ENCODE measurements around the gene SYT13.

- TF ChIP-seq, protein P1, sequence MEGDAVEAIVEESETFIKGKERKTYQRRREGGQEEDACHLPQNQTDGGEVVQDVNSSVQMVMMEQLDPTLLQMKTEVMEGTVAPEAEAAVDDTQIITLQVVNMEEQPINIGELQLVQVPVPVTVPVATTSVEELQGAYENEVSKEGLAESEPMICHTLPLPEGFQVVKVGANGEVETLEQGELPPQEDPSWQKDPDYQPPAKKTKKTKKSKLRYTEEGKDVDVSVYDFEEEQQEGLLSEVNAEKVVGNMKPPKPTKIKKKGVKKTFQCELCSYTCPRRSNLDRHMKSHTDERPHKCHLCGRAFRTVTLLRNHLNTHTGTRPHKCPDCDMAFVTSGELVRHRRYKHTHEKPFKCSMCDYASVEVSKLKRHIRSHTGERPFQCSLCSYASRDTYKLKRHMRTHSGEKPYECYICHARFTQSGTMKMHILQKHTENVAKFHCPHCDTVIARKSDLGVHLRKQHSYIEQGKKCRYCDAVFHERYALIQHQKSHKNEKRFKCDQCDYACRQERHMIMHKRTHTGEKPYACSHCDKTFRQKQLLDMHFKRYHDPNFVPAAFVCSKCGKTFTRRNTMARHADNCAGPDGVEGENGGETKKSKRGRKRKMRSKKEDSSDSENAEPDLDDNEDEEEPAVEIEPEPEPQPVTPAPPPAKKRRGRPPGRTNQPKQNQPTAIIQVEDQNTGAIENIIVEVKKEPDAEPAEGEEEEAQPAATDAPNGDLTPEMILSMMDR (IDR thresholded peaks at IDR 0.05) = no peak
- no peak for TF ChIP-seq EP300 (IDR thresholded peaks at IDR 0.05)
These were observed 2.2 kb upstream of the SYT13 start for GRCh38 chr11:45288339-45288738.
